HEK293 (cell line): ENCODE data around the gene CLDN6.

Experiments used
- CTCF ChIA-PET: fragments of 350-600 bp; formaldehyde crosslinking; extraction: SDS; loops from one replicate; lab custom pipeline; 2021; ENCODE audit warnings: antibody characterized with exemption; lab: Yijun Ruan, JAX
- POLR2A ChIA-PET: fragments of 300-600 bp; formaldehyde crosslinking; extraction: SDS; loops from one replicate; lab custom pipeline; 2020; ENCODE audit warnings: antibody characterized with exemption, inconsistent platforms; lab: Yijun Ruan, JAX
- H3K27ac ChIP-seq: fragments of 200-500 bp; sonication (Bioruptor generic); 2 replicates; pipeline ENCODE4 v1.5.1; 2014; ENCODE audit warnings: low read depth, low read length, control low read depth, inconsistent platforms; ENCODE audit errors: extremely low read depth
- H3K36me3 ChIP-seq, 2 experiments: fragments of 200-500 bp in 1 of 2; sonication (Bioruptor generic) in 1 of 2; 1 replicate in 1 of 2; 2 replicates in 1 of 2; pipeline ENCODE4 v1.5.1; 2014 to 2017; ENCODE audit warnings: inconsistent platforms in 2 of 2, low read length in 2 of 2; ENCODE audit not compliant: control insufficient read depth in 2 of 2, insufficient read depth in 1 of 2
- H3K4me1 ChIP-seq: fragments of 200-500 bp; sonication (Bioruptor generic); 2 replicates; pipeline ENCODE4 v1.5.1; 2014; ENCODE audit warnings: mild to moderate bottlenecking, low read length, inconsistent platforms; ENCODE audit not compliant: control insufficient read depth, insufficient read depth
- H3K4me3 ChIP-seq: 2 replicates; pipeline ENCODE4 v1.5.1; 2011; ENCODE audit warnings: low read depth, mild to moderate bottlenecking, control low read depth, low read length, moderate library complexity
- H3K9me3 ChIP-seq: fragments of 200-500 bp; sonication (Bioruptor generic); 2 replicates; pipeline ENCODE4 v1.5.1; 2014; ENCODE audit warnings: low read depth, low read length, inconsistent platforms; ENCODE audit not compliant: control insufficient read depth, insufficient read depth
- CTCF ChIP-seq: fragments of 450-650 bp; formaldehyde crosslinking; IDR thresholded peaks from 2 replicates; pipeline ENCODE4 v1.5.1; 2016; ENCODE audit warnings: missing biosample characterization, missing genetic modification characterization
- ELK4 ChIP-seq: IDR thresholded peaks from 2 replicates; pipeline ENCODE4 v1.6.1; 2011; ENCODE audit warnings: mild to moderate bottlenecking, low read depth, low read length, borderline replicate concordance
- GLIS2 ChIP-seq: fragments of 450-650 bp; formaldehyde crosslinking; IDR thresholded peaks from 2 replicates; pipeline ENCODE4 v1.5.1; 2016; ENCODE audit warnings: missing biosample characterization, missing genetic modification characterization
- HOXA7 ChIP-seq: sonication (generic); formaldehyde crosslinking; IDR thresholded peaks from 2 replicates; pipeline ENCODE4 v1.8.1; 2022; ENCODE audit warnings: missing genetic modification reagents, borderline replicate concordance
- KLF8 ChIP-seq: fragments of 450-650 bp; formaldehyde crosslinking; IDR thresholded peaks from 2 replicates; pipeline ENCODE4 v1.5.1; 2016; ENCODE audit warnings: missing biosample characterization, missing genetic modification characterization
- KLF9 ChIP-seq: fragments of 450-650 bp; formaldehyde crosslinking; IDR thresholded peaks from 2 replicates; pipeline ENCODE4 v1.5.1; 2016; ENCODE audit warnings: missing biosample characterization, missing genetic modification characterization, low read depth
- MEIS1 ChIP-seq: sonication (generic); formaldehyde crosslinking; IDR thresholded peaks from 2 replicates; pipeline ENCODE4 v1.8.1; 2022; ENCODE audit warnings: missing genetic modification reagents, mild to moderate bottlenecking, borderline replicate concordance
- PRDM4 ChIP-seq: fragments of 450-650 bp; formaldehyde crosslinking; IDR thresholded peaks from 2 replicates; pipeline ENCODE4 v1.5.1; 2017; ENCODE audit warnings: missing biosample characterization, missing genetic modification characterization
- SP2 ChIP-seq: fragments of 450-650 bp; formaldehyde crosslinking; IDR thresholded peaks from 2 replicates; pipeline ENCODE4 v1.5.1; 2016; ENCODE audit warnings: missing biosample characterization, missing genetic modification characterization
- SP7 ChIP-seq: fragments of 450-650 bp; formaldehyde crosslinking; IDR thresholded peaks from 2 replicates; pipeline ENCODE4 v1.5.1; 2016; ENCODE audit warnings: missing biosample characterization, missing genetic modification characterization
- WT1 ChIP-seq: fragments of 450-650 bp; formaldehyde crosslinking; IDR thresholded peaks from 2 replicates; pipeline ENCODE4 v1.5.1; 2016; ENCODE audit warnings: missing biosample characterization, missing genetic modification characterization
- ZBTB21 ChIP-seq: fragments of 450-650 bp; formaldehyde crosslinking; IDR thresholded peaks from 2 replicates; pipeline ENCODE4 v1.5.1; 2017; ENCODE audit warnings: missing biosample characterization, missing genetic modification characterization
- ZBTB7A ChIP-seq: fragments of 450-650 bp; formaldehyde crosslinking; IDR thresholded peaks from 2 replicates; pipeline ENCODE4 v1.5.1; 2016; ENCODE audit warnings: low read depth, missing biosample characterization, missing genetic modification characterization
- ZBTB8A ChIP-seq: fragments of 450-650 bp; formaldehyde crosslinking; IDR thresholded peaks from 2 replicates; pipeline ENCODE4 v1.5.1; 2016; ENCODE audit warnings: missing biosample characterization, missing genetic modification characterization
- ZFP69B ChIP-seq: fragments of 450-650 bp; formaldehyde crosslinking; IDR thresholded peaks from 2 replicates; pipeline ENCODE4 v1.5.1; 2016; ENCODE audit warnings: missing biosample characterization, missing genetic modification characterization
- ZIC2 ChIP-seq: fragments of 450-650 bp; formaldehyde crosslinking; IDR thresholded peaks from 2 replicates; pipeline ENCODE4 v1.5.1; 2016; ENCODE audit warnings: missing biosample characterization, missing genetic modification characterization
- ZNF169 ChIP-seq: fragments of 450-650 bp; formaldehyde crosslinking; IDR thresholded peaks from 2 replicates; pipeline ENCODE4 v1.5.1; 2016; ENCODE audit warnings: missing biosample characterization, missing genetic modification characterization
- ZNF175 ChIP-seq: fragments of 450-650 bp; formaldehyde crosslinking; IDR thresholded peaks from 2 replicates; pipeline ENCODE4 v1.5.1; 2016; ENCODE audit warnings: missing biosample characterization, missing genetic modification characterization
- ZNF248 ChIP-seq: fragments of 450-650 bp; formaldehyde crosslinking; IDR thresholded peaks from 2 replicates; pipeline ENCODE4 v1.5.1; 2017; ENCODE audit warnings: missing biosample characterization, missing genetic modification characterization
- ZNF274 ChIP-seq, 2 experiments: fragments of 200-500 bp in 1 of 2; fragments of 450-650 bp in 1 of 2; sonication (Bioruptor generic) in 1 of 2; formaldehyde crosslinking in 1 of 2; IDR thresholded peaks; 2 replicates each; pipeline versions ENCODE4 v1.5.1 to v1.6.1; 2014 to 2016; ENCODE audit warnings: borderline replicate concordance in 1 of 2, inconsistent platforms in 1 of 2, low read length in 1 of 2, missing biosample characterization in 1 of 2, missing genetic modification characterization in 1 of 2
- ZNF341 ChIP-seq: fragments of 450-650 bp; formaldehyde crosslinking; IDR thresholded peaks from 2 replicates; pipeline ENCODE4; 2016; ENCODE audit warnings: low read depth, missing biosample characterization, missing genetic modification characterization
- ZNF560 ChIP-seq: fragments of 450-650 bp; formaldehyde crosslinking; IDR thresholded peaks from 2 replicates; pipeline ENCODE4 v1.5.1; 2017; ENCODE audit warnings: missing biosample characterization, missing genetic modification characterization, borderline replicate concordance
- ZNF585B ChIP-seq: fragments of 450-650 bp; formaldehyde crosslinking; IDR thresholded peaks from 2 replicates; pipeline ENCODE4 v1.5.1; 2016; ENCODE audit warnings: missing biosample characterization, missing genetic modification characterization
- ZNF596 ChIP-seq: fragments of 450-650 bp; IDR thresholded peaks from 2 replicates; pipeline ENCODE4 v1.5.0; 2018; ENCODE audit warnings: missing biosample characterization, mild to moderate bottlenecking, missing genetic modification characterization, moderate library complexity
- ZNF624 ChIP-seq: fragments of 450-650 bp; formaldehyde crosslinking; IDR thresholded peaks from 2 replicates; pipeline ENCODE4 v1.5.1; 2017; ENCODE audit warnings: missing biosample characterization, missing genetic modification characterization
- ZNF654 ChIP-seq: fragments of 450-650 bp; formaldehyde crosslinking; IDR thresholded peaks from 2 replicates; pipeline ENCODE4 v1.5.1; 2016; ENCODE audit warnings: low read depth, missing biosample characterization, missing genetic modification characterization
- ZNF677 ChIP-seq: fragments of 450-650 bp; IDR thresholded peaks from 2 replicates; pipeline ENCODE4 v1.5.0; 2018; ENCODE audit warnings: missing biosample characterization, mild to moderate bottlenecking, missing genetic modification characterization, moderate library complexity
- ZNF785 ChIP-seq: fragments of 450-650 bp; formaldehyde crosslinking; IDR thresholded peaks from 2 replicates; pipeline ENCODE4 v1.5.1; 2016; ENCODE audit warnings: missing biosample characterization, missing genetic modification characterization
- TF ChIP-seq, protein P1 (sequence below): fragments of 450-650 bp; formaldehyde crosslinking; IDR thresholded peaks from 2 replicates; pipeline ENCODE4 v1.5.1; 2016; ENCODE audit warnings: missing biosample characterization, missing genetic modification characterization

The CLDN6 gene

DNA sequence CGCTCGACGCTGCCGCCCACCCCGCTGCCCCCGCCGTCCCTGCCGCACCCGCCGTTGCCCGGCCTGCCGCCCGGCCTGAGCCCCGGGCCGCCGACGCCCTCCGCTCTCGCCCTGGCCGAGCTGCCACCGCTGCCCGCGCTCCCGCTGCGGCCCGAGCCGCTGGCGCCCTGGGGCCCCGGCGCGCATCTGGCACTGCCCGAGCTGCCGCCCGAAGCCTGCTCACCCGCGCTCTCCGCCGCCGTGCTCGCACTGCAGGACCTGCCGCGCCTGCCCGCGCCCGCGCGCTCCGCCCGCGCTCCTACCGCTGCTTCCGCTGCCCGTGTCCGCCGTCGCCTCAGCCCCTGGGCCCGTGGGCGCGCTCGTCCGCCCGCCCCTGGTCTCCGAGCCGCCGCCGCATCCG, 13.7 kb downstream of the CLDN6 start:
- Histone ChIP-seq H3K4me3 (peak overlapping the region; percentile 44), H3K4me1 (no peaks in the 10 kb centered on the region), H3K36me3 (no peaks in the 10 kb centered on the region), H3K9me3 (no peaks in the 10 kb centered on the region), H3K27ac (no peak overlapping the region)
- TF ChIP-seq ZNF624 (tag by site-specific recombination) (no peak), ZNF274 (IDR thresholded peaks at IDR 0.05; ENCODE audit: low read length) (no peak), ZNF274 (tag by site-specific recombination; IDR thresholded peaks at IDR 0.05; ENCODE audit: borderline replicate concordance) (no peak), ZBTB21 (tag by site-specific recombination) (no peak), ZNF785 (no peak), ZNF677 (tag by site-specific recombination) (no peak), KLF8 (no peak), ZNF341 (tag by site-specific recombination) (no peak)
- ChIA-PET POLR2A (interaction anchor here (0.7 to 12.4 kb wide), 9 partner anchors 19 to 130 kb away, joined by 3 to 247 read pairs (median 3); partner anchors contain the start of genes CLDN6, HCFC1R1, PAQR4 and PKMYT1), CTCF (interaction anchor here (0.7 to 9.6 kb wide), 13 partner anchors 11 to 946 kb away, joined by 3 to 149 read pairs (median 5); partner anchors contain the start of gene TNFRSF12A)

DNA sequence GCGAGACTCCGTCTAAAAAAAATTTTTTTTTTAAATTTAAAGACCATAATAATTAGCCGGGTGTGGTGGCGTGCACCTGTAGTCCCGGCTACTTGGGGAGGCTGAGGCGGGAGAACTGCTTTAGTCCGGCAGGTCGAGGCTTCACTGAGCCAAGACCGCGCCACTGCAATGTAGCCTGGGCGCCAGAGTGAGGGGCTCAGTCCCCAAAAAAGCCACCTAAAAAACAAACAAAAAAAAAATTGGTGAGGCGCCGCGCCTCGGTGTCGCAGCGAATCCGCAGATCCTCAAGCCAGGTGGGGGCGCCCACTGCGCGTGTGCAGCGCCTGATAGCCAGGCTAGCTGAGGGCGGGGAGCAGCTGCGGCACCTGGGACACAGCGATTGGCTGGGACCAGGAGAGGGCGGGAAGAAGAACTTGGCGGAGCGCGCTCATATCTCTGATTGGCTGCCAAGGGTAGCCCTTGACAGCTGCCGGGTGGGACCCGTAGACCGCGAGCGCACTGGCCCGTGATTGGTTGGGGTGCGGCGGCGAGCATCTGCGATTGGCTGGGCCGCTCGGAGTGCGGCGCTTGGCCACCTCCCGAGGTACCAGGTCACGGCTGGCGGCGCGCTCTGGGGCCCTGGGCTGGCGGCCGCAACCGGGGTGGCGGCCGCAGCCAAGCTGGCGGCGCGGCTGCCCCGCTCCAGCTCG, 14.3 kb downstream of the CLDN6 start:
- H3K36me3 ChIP-seq = no peaks in the 10 kb centered on the region
- H3K9me3 ChIP-seq = no peaks in the 10 kb centered on the region
- no peaks in the 10 kb centered on the region for H3K4me1 ChIP-seq
- peak overlapping the region; percentile 19 for H3K4me3 ChIP-seq
- CTCF ChIA-PET = interaction anchor here (0.7 to 9.6 kb wide), 12 partner anchors 10 to 947 kb away, joined by 3 to 149 read pairs (median 5); partner anchors contain the start of gene TNFRSF12A
- no peak overlapping the region for H3K27ac ChIP-seq
- POLR2A ChIA-PET = interaction anchor here (0.5 to 12.4 kb wide), 9 partner anchors 20 to 1071 kb away, joined by 3 to 247 read pairs (median 3); partner anchors contain the start of genes CLDN6, HCFC1R1, PAQR4 and THOC6
- peak; percentile 96 for TF ChIP-seq CTCF (tag by site-specific recombination)
- no peak for TF ChIP-seq ZBTB7A
- TF ChIP-seq HOXA7 (CRISPR knock-in tag) = no peak
- peak; percentile 87 for TF ChIP-seq ZFP69B
- TF ChIP-seq, protein P1, sequence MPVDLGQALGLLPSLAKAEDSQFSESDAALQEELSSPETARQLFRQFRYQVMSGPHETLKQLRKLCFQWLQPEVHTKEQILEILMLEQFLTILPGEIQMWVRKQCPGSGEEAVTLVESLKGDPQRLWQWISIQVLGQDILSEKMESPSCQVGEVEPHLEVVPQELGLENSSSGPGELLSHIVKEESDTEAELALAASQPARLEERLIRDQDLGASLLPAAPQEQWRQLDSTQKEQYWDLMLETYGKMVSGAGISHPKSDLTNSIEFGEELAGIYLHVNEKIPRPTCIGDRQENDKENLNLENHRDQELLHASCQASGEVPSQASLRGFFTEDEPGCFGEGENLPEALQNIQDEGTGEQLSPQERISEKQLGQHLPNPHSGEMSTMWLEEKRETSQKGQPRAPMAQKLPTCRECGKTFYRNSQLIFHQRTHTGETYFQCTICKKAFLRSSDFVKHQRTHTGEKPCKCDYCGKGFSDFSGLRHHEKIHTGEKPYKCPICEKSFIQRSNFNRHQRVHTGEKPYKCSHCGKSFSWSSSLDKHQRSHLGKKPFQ (tag by site-specific recombination) = no peak
- no peak for TF ChIP-seq ZNF175 (tag by site-specific recombination)
- TF ChIP-seq ZNF596 (tag by site-specific recombination) = no peak
- TF ChIP-seq SP7 (tag by site-specific recombination) = 0 out of 2 replicates have a peak, but pooled peaks have one; percentile 37
- peak; percentile 61 for TF ChIP-seq ZBTB8A
- TF ChIP-seq ZNF560 (tag by site-specific recombination) = no peak
- no peak for TF ChIP-seq ZNF248 (tag by site-specific recombination)
- peak; percentile 71 for TF ChIP-seq ZNF654 (tag by site-specific recombination)
- TF ChIP-seq ZIC2 (tag by site-specific recombination) = no peak
- TF ChIP-seq PRDM4 (tag by site-specific recombination) = no peak
- peak; percentile 100 for TF ChIP-seq SP2
- TF ChIP-seq ELK4 = no peak
- TF ChIP-seq KLF9 (tag by site-specific recombination) = no peak
- TF ChIP-seq MEIS1 (CRISPR knock-in tag) = no peak
- peak; percentile 64; the same call in 1 of the 2 replicates for TF ChIP-seq GLIS2 (tag by site-specific recombination)
- TF ChIP-seq ZNF585B = no peak
- no peak for TF ChIP-seq WT1 (tag by site-specific recombination)
- no peak for TF ChIP-seq ZNF169 (tag by site-specific recombination)
